GM19043 (cell line): Measurements from ENCODE around the gene ZNF326.
"Not testable (repeated sequence)": the region's sequence is repeated elsewhere in the genome, so short reads cannot be mapped to it uniquely, and the experiment has no call there.

Experiments used
- ATAC-seq: cut with Tn5 transposase; IDR thresholded peaks from one replicate; pipeline ENCODE4 v1.9.1; 2021; ENCODE audit warnings: low read depth; ENCODE audit not compliant: unreplicated experiment

ZNF326 gene

DNA sequence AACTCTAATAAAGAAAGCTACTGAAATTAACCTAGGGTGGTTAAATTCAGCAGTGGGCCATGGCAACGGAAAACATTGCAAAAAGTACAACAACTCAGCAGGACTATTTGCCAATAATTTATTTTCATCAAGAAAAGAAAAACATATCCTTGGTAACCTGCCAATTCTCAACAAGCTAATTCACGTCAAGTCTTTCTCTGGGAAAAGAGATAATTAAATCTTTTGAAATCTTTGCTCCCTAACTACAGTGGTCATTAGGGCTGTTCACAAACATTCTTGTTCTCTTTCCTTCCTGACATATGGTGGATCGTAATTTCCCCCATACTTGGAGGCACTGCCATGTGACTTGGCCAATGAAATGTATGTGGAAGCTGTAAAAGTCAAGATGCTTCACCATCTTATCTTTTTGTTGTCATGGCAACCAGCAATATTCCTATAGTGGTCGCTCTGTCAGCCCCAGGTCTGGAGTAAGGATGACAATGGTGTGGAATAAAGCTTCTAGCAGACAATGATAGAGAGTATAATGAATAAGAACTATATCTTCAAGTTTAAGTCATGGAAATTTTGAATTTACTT is 29.6 kb upstream of the ZNF326 start:
- no peak for ATAC-seq

DNA sequence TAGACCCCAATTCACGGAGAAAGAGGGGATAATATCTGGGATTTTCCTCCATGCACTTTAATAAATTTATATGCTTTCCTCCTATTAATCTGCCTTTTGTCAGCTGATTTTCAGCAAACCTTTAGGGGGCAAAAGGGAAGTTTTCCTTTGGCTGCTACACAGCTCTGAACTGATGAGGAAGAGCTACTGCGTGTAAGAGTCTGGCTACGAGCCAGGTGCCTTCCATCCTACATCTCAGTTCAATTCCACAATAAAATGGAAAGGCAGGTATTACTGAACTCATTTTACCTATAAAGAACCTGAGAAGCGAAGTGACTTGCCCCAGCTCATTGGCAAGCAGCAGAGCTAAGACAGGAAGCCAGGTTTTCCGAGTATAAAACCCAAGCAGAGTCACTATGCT is 28.3 kb upstream of the ZNF326 start:
- no peak for ATAC-seq

DNA sequence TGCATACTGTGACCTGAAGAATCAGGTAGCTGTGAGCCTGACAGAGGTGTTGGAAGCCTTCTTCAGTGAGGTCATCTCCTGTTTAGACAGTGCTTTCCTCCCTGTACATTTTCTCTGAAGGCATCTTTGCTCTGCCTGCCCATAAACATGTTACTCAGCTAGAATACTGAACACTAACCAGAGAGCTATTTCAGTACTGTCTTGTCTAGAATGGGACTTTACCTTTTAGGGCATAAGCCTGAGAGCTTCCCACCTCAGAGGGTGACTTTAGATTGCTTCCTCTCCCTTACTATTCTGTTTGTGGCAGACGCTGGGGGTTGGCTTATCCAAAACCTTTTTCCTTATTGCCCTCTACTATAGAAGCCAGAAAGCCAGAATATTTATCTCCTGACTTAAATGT is 23.3 kb upstream of the ZNF326 start:
- ATAC-seq, result peak; percentile 78

DNA sequence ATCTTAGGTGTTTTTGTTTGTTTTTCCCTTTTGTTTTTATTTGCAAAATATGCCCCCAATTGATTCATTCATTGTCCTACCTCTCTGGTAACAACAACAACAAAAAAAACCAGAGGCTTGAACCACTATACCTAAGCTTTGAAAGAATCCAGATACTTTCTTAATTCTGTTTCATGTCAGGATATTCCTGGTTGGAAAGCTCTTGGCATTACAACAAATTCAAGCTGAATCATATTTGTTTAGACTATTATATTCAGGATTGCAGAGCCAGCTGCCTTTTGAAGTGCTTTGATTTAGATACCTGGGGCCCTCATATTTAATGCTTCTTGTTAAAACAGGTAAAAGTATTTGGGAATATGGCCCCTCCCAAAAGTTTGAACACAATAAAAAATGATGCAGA is 22.9 kb upstream of the ZNF326 start:
- no peak for ATAC-seq

DNA sequence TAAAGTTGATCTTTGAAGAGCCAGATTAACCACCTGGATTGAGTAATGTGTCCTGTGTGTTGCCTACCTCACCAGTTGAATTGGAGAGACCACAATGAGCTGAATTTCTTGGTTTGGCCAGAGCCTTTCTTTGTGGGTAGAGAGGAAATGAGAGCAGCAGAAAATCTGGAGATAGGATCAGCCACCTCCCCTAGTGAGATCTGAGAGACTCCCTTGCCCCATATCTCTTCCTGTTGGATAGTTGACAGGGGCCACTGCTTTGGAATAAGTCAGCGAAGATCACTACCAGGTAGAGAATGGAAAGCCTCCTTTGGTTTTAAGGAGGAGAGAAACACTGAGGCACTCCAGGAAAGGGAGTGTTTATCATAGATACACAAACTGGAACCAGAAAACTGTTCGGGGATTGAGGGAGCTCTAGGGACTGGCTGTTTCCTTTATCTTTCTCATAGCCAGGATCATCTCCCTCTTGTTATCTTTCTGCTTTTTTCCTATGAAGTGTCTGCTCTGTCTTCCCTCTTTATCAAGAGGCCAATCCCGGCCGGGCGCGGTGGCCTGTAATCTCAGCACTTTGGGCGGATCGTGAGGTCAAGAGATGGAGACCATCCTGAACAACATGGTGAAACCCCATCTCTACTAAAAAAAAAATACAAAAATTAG is 21.3 kb upstream of the ZNF326 start:
- ATAC-seq, result no peak

DNA sequence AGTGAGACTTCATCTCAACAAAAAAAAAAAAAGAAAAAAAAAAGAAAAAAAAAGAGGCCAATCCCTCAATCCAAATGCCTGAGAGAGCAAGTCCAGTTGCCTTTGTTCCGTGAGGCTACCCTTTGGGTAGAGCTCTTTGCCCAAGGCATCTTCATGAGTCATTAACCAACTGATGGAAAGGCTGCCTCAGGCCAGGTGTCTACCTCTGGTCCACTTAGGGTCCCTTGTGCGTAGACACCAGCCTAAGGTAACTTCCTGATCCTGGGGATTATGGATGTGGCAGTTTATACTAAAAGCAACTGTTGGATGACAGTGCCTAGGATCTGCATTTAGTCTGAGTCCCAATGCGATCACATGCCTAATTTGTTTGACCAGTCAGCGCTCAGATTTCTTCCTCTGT is 20.7 kb upstream of the ZNF326 start:
- no peak for ATAC-seq

DNA sequence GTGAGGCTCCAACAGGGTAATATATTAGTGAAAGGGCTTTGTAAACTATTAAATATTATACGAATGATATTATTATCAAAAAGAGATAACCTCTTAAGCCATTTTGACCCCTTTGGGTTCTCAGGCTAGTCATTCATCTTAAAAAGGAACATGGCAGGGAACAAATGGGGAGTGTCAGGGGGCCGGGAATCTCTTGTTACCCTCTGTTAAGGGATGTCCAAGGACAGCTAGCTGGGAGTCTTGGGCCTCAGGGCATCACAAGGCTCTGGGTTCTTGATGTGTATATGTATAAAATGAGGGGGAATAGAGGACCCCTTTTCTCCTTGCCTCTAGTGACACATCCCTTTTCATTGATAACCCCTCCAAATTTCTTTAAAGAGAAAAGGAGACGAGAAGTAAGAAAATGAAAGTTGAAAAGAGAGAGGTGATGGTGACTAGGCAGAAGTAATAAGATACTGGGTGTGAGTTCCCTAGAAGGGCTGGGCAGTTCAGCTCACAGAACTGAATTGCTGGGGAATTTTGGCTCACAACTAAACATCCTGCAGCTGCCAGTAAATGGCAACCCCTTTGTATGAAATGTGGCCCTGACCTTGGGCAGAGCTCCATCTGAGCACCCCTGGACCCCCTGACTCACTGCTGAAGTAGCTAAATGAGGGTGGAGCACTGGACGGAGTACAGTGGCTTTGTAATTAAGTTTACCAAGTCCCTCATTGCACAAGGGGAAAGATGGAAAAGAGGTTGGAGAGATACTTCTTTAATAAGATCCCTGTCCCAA is 20.0 kb upstream of the ZNF326 start:
- ATAC-seq, result no peak

DNA sequence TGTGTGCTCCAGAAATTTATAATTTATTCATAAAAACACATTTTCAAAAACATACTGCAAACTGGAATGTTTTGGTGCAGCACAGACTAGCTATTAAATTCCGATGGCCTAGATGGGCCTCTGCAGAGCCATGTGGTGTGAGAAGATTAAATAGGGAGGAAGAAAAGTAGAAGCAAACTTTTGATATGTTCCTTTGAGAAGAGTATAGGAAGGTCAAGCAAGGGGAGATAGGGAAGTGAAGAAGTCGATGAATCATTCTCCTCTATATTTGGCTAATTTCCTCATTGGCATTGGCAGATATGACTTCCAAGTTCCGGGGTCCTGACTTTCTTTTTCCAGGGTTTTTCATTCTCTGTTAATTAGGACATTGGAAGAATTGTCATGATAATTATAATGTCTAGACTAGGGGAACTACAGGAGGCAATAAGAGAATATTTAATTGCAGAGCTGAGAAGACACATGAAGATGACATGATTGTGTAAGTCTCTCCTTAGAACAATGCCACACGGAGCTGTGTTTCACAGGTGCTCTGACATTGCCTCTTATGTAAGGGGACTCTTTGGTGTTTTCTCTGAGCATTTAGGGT is 19.3 kb upstream of the ZNF326 start:
- ATAC-seq, result no peak

DNA sequence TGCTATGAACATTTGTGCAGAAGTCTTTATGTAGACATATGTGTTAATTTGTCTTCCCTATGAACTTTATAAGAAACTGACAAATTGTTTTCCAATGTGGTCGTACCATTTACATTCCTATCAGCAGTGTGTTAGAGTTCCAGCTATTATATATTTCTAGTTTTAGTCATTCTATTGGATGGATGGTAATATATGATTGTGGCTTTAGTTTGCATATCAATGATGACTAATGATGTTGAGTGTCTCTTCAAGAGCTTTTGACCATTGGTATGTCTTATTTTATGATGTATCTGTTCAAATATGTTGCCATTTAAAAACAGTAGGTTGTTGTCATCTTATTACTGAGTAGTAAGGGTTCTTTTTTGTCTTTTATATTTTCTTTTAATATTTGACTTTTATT is 16.2 kb upstream of the ZNF326 start:
- no peak for ATAC-seq

DNA sequence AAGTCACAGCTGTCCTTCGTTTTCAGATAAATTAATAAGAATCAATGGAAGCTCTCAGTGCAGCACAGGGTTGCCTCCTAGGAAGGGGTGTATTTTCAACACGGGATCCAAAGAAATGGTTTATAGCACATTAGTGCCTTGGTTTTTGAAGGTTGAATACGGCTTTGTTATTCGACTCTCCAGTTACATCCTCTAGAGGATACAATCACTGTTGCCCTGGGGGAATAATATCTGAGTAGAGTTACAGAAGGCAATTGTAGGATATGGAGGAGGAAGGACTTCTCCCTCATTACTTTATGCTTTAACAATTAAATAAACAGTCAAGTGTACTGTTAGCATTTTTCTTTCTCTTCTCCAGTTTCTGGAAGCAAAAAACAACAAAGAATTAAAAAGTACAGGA is 14.3 kb upstream of the ZNF326 start:
- ATAC-seq, result no peak

DNA sequence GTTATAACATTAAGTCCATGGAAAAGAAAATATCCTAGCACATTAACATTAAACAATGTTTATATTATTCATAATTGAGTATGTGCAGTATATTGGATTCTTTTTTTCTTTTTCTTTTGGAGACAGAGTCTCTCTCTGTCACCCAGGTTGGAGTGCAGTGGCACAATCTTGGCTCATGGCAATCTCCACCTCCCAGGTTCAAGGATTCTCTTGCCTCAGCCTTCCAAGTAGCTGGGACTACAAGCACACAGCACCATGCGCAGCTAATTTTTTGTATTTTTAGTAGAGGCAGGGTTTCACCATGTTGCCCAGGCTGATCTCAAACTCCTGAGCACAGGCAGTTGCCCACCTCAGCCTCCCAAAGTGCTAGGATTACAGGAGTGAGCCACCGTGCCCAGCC is 12.1 kb upstream of the ZNF326 start:
- ATAC-seq, result not testable (repeated sequence)

DNA sequence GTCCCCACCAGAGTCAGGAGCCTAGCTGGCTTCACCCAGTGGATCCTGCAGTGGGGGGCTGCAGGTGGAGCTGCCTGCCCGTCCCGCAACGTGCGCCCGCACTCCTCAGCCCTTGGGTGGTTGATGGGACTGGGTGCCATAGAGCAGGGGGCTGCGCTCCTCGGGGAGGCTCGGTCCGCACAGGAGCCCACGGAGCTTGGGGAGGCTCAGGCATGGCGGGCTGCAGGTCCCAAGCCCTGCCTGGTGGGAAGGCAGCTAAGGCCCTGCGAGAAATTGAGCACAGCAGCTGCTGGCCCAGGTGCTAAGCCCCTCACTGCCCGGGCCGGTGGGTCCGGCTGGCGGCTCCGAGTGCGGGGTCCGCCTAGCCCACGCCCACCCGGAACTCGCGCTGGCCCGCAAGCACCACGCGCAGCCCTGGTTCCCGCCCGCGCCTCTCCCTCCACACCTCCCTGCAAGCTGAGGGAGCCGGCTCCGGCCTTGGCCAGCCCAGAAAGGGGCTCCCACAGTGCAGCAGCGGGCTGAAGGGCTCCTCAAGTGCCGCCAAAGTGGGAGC is 10.3 kb upstream of the ZNF326 start:
- ATAC-seq, result not testable (repeated sequence)

DNA sequence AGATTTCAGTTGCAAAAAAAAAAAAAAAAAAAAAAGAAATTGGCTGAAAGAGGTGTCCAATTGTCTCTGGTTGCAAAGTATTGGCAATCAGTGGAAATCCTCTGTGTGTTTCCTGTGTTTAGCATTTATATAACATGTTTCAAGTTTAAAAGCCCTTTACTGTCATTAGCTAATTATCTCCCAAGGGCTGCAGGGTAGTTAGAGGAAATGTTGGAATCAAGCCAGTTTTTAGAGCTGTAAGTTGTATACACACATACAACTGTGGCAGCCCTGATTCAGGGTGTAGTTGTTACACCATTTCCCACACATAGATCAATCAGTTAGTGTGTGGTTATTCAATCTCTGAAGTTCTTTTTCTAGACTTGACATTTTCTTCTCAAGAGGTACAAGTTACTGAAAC is 8.9 kb upstream of the ZNF326 start:
- ATAC-seq, result no peak

DNA sequence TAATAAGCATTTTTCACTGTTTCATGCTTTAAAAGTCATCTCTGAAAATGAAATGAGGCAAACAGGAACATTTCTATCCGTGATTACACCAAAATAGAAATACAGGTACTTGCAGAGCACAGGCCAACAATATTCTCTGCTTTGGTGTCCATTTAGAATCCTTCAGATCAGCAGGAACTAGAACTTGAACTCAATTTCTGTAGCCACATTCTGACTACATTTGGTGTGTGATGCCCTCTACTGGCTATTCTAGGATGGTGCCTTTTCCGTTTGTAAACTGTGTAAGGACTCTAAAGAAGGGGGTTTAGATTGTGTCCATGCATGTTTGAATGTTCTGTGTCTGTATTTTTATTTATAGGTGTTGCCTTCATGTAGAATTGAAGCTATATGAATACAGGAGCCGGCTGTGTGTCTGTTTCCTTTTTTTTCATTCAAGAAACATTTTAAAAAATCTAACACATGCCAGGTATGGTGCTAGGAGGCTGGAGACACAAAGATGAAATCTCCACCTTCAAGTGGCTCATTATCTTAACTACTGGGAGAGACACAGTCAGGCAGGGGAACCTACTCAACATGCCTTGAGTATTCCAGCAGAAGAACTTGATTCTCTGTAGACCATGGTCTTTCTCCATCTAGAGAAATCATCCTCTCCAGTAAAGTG is 7.6 kb upstream of the ZNF326 start:
- no peak for ATAC-seq

DNA sequence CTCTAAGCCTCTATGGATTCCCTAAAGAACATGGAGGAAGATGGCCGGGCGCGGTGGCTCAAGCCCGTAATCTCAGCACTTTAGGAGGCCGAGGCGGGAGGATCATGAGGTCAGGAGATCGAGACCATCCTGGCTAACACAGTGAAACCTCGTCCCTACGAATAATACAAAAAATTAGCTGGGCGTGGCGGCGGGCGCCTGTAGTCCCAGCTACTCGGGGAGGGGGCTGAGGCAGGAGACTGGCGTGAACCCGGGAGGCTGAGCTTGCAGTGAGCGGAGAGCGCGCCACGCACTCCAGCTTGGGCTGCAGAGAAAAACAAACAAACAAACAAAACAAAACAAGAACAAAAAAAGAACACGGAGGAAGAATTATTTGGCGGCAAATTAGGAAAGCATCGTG is 5.8 kb upstream of the ZNF326 start:
- ATAC-seq, result no peak

DNA sequence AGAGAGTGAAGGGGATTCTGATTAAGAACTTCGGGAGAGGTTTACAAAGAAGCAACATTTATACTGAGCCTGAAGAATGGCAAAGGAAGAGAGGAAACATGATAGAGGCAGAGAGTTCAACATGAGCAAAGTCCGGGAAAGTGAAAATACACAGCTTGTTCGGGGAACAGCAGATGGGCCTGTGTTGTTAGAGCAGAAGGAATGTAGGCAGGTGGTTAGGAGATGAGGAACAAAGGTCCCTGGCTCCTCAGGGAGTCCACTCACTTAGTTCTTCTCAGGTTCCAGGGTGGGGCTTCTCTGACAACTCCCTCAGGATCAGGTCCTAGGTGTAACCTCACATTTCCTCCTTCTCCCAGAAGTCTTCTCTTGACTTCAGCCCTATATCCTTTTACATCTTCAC is 5.1 kb upstream of the ZNF326 start:
- no peak for ATAC-seq

DNA sequence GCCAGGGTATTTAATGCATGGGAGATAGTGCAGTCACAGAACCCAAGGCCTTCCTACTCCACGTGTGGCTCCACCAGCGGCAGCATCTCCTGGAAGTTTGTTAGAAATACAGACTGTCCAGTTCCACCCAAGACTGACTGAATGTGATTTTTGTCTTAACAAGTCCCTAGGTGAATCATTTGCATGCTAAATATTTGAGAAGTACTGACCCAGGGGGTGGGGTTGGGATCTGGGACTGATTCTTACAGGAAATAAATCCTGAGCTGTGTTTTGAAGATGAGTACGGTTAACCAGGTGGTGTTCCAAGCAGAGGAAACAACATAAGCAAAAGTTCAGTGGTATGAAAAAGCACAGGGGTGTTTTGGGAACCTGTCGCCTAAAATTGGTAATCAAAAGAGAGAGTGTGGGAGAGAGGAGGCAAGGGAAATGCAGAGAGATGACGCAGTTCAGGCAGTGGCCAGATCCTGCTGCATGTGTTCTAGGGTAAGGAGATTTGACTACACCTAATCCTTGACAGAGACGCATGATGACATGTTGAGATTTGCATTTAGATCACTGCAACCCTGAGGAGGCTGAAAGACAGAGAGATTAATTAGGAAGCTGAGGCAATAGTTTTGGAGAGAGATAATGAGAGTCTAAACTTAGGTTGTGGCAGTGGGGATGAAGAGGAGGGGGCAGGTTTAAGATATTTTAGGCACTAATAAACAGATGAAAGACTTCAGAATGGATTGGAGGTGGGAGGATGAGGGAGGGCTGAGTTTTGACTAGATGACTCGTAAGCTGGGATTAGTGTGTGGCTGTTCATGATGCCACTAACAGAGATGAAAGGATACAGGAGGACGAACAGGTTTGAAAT is 3.7 kb upstream of the ZNF326 start:
- ATAC-seq, result no peak

DNA sequence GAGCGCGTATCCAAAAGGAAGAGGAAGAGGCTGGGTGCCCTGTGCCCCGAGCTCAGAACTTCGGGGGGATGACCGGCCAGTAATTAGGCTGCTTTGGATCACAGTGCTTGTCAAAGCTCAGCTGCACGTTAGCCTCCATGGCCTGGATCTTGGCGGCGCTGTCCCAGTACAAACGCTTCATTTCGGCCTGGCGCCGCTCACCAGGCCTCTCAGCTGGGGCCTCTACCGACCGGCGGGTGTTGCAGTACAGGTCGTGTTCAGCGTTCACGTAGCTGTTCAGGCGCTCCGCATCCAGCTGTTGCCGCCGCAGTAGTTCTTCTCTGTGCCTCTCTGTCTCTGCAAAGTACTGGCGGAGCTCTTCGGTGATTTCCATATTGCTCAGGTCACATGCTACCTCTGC is 1.4 kb upstream of the ZNF326 start:
- ATAC-seq, result no peak

DNA sequence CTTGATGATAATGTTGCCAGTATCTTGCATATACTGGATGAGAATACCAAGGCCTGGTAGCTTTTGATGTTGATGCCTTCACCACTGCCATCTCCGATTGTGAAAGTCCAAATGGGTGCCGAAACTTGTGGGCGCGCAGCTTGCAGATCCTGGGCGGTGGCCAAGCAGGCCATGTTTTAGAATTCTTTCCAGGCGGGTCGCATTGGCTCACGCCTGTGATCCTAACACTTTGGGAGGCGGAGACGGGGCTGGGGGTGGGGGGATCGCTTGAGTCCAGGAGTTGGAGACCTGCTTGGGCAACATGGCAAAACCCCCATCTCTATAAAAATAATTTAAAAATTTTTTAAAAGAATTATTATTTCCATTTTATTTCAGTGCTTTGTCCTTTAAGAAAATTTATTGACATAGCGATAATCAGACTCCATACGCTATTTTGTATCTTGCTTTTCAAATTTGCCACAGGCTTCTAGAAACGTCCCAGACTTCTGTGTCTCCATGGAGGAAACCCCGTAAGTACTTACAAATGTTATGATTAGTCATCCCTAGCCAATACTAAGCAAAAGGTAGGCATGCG is 592 bp upstream of the ZNF326 start:
- ATAC-seq, result no peak
